ENCODE results near the gene GNAZ. TPM values are rescaled to one million over a fixed set of nuclear protein-coding genes. Genes with fewer than 3 reads are reported as not detected.

Gene GNAZ
- total and polyA plus RNA-seq, 2 donors (not counting 1 experiment from before 2014, with no cell fraction given), result 2.8 to 9.1 TPM

DNA sequence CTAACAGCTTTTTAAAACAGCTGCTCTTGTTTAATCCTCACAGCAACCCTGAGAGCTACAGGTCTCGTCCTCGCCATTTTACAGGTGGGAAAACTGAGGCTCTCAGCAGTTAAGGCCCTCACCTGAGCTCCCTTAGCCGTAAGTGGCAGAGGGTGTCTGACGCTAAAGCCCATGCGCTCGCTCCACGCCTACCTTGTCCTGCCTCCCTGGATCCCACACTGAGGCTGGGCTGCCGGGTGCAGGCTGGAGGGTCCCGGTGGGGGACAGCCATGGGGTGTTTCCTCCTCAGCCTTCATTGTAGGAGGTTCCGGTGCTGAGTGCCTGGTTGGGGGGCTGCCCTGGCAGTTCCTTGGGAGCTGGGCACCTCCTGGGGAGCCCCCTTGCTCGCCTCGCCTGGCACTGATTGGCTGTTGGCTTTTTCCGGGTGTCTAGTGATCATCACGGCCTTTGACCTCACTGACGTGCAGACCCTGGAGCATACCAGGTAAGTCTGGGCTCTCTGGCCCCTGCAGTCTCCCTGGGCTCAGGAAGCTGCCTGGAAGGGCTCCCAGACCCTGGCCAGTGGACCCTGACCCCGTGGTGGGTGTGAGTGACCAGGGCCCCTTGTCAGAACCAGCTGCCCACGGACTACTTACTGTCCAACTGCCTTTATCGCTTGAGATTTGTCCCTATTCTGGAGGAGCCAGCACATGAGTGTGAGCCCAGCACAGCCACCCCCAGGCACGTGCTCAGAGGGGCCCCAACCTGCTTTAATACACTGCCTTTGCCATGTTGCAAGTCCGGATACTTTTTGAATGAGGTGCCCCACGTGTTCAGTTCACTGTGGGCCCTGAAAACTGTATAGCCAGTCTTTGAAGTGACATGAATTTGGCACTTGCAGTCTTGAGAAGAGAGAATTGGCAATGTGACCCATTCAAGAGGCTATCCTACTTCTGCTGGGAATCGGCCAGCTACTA, 87.5 kb downstream of the GNAZ start:
- intact Hi-C loops (cut with micrococcal nuclease), result no loop called here
- no peak for TF ChIP-seq EZH2 (IDR thresholded peaks at IDR 0.05; ENCODE audit: borderline replicate concordance, insufficient read depth, low read depth, low read length, poor library complexity, severe bottlenecking)
- TF ChIP-seq, protein P1, sequence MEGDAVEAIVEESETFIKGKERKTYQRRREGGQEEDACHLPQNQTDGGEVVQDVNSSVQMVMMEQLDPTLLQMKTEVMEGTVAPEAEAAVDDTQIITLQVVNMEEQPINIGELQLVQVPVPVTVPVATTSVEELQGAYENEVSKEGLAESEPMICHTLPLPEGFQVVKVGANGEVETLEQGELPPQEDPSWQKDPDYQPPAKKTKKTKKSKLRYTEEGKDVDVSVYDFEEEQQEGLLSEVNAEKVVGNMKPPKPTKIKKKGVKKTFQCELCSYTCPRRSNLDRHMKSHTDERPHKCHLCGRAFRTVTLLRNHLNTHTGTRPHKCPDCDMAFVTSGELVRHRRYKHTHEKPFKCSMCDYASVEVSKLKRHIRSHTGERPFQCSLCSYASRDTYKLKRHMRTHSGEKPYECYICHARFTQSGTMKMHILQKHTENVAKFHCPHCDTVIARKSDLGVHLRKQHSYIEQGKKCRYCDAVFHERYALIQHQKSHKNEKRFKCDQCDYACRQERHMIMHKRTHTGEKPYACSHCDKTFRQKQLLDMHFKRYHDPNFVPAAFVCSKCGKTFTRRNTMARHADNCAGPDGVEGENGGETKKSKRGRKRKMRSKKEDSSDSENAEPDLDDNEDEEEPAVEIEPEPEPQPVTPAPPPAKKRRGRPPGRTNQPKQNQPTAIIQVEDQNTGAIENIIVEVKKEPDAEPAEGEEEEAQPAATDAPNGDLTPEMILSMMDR (IDR thresholded peaks at IDR 0.05), result no peak
- H4K20me1 ChIP-seq (ENCODE audit: control insufficient read depth, insufficient read depth, low read length, poor library complexity, severe bottlenecking), result no peaks in the 10 kb centered on the region
- H3K36me3 ChIP-seq (replicated peaks in 1 of 2; ENCODE audit: control extremely low read depth in 1 of 2, control insufficient read depth in 1 of 2, extremely low read depth in 1 of 2, insufficient read depth in 2 of 2, low read length in 1 of 2), result no peaks in the 10 kb centered on the region
- ChIA-PET CTCF (interaction anchor here (1.0 to 2.4 kb wide), 6 partner anchors 11 to 202 kb away, joined by 3 to 8 read pairs (median 3); partner anchors contain the start of gene RSPH14), POLR2A (no interaction called here)
- no peak overlapping the region for H3K27ac ChIP-seq (ENCODE audit: low read length in 2 of 2)
- Mint-ChIP-seq H3K27me3 (no peaks in the 10 kb centered on the region), H3K27ac (no peak overlapping the region), H3K4me1 (peaks cover 9% of the 10 kb centered on the region), H3K9me3 (ENCODE audit: insufficient read depth) (no peaks in the 10 kb centered on the region), H3K4me3 (no peak overlapping the region)
- no peak for ATAC-seq (ENCODE audit: low read depth)
- no peak overlapping the region for H2AFZ ChIP-seq (ENCODE audit: insufficient read depth, low read depth, low read length, poor library complexity, severe bottlenecking)
- H3K9ac ChIP-seq (ENCODE audit: low read length), result no peak overlapping the region
- H3K27me3 ChIP-seq (replicated peaks in 1 of 4; ENCODE audit: control extremely low read depth in 1 of 4, control insufficient read depth in 3 of 4, insufficient read depth in 4 of 4, low read length in 3 of 4), result no peaks in the 10 kb centered on the region
- no peaks in the 10 kb centered on the region for H3K79me2 ChIP-seq (ENCODE audit: control insufficient read depth, insufficient read depth, low read length)
- WGBS (ENCODE audit: insufficient coverage), result 94% methylated on average over 21 of the region's 22 CpGs
- H3K4me3 ChIP-seq (ENCODE audit: control extremely low read depth in 1 of 5, extremely low read depth in 1 of 5, insufficient read depth in 1 of 5, low read depth in 2 of 5, low read length in 4 of 5), result no peak overlapping the region
- no peak for DNase-seq
- no peaks in the 10 kb centered on the region for H3K9me3 ChIP-seq (ENCODE audit: control extremely low read depth in 1 of 3, control insufficient read depth in 2 of 3, insufficient read depth in 1 of 3, low read length in 2 of 3)
- no peak overlapping the region for H3K4me2 ChIP-seq (replicated peaks; ENCODE audit: low read depth, low read length, poor library complexity, severe bottlenecking)
- peaks cover 8 to 10% of the 10 kb centered on the region in 2 donors for H3K4me1 ChIP-seq (ENCODE audit: control insufficient read depth in 2 of 2, insufficient read depth in 2 of 2, low read length in 2 of 2)

Measured in B cell (primary cell).